ENCODE data around the gene MRTFA.
"Not testable (repeated sequence)": the region's sequence is repeated elsewhere in the genome, so short reads cannot be mapped to it uniquely, and the experiment has no call there.

Gene MRTFA

GRCh38 chr22:40636380-40637182 is at the start of gene MRTFA:
TSS of gene MRTFA (minus strand) at chr22:40636719.
- DNase-seq: peak; percentile 98 to 99

DNA sequence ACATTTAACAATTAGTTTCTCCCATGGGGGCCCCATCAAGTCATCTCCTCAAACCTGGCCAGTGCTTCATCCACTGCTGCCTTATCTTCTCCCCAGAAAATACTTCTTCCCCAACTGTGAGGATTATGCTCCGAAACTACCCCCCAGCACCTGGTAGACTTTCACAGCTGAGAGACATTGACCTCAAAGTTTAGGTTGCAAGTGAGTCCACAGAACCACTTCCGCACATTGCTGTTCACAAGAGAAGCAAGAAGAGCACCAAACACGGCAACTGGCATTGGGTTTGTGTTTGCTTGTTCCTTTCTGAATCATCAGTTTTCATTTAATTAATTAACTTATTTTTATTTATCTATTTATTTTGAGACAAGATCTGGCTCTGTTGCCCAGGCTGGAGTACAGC is 48.9 kb upstream of the MRTFA start:
- no peak for DNase-seq

DNA sequence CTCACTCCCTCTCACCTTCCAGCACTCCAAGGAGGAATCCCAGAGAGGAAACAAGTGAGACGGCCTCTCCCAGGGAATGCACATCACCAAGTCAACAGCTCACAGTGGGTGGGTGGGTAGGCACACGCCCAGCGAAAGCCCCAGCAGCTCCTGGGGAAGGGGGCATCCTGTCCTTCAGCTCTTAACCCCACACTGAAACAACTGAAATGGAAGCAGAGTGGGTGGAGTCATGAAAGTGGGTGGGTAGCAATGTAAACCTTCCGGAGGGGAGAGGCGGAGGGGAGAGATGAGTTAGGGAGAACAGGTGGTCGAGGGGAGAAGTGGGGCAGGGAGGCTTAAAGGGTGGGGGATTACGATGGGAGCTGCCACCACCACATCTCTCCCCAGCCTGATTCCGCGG is 48.2 kb upstream of the MRTFA start:
- no peak for DNase-seq

GRCh38 chr22:40681451-40681850 is 44.9 kb upstream of the MRTFA start:
- DNase-seq: no peak

DNA sequence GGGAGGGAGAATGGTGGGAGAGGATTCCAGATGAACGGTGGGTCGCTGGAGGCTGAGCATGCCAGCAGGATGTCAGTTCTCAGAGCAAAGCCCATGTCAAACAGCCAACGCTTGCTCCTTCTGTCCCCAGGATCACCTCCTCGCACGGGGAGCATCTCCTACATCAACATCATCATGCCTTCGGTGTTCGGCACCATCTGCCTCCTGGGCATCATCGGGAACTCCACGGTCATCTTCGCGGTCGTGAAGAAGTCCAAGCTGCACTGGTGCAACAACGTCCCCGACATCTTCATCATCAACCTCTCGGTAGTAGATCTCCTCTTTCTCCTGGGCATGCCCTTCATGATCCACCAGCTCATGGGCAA is 44.3 kb upstream of the MRTFA start:
- no peak for DNase-seq

GRCh38 chr22:40679964-40680818 is 43.7 kb upstream of the MRTFA start:
- peak in 1 of 2 experiments; percentile 19 for DNase-seq

DNA sequence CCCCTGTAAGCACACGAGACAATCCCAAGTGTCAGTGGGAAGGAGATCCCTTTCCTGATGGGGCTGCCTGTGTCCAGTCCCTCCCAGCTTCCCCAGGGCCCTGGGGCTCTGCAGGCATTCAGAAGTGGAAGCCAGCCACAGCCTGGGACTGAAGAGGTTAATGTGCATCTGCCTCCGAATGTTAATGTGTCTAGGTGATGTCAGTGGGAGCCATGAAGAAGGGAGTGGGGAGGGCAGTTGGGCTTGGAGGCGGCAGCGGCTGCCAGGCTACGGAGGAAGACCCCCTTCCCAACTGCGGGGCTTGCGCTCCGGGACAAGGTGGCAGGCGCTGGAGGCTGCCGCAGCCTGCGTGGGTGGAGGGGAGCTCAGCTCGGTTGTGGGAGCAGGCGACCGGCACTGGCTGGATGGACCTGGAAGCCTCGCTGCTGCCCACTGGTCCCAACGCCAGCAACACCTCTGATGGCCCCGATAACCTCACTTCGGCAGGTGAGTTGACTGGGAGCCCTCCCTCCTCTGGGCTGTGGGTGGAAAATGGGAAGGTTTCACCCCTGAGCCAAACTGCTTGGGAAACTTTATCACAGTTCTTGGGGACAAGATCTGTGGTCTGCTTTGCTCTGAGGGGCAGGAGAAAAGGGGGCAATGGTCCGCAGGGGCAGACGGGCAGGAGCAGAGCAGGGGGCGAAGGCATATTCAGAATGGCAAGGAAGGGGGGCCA is 42.9 kb upstream of the MRTFA start, which contains the start of gene MCHR1:
TSS of gene MCHR1 (plus strand) at position 236 of the 715 bp plus-strand sequence. CDS start at position 405, 169 bp downstream.
- no peak for DNase-seq

DNA sequence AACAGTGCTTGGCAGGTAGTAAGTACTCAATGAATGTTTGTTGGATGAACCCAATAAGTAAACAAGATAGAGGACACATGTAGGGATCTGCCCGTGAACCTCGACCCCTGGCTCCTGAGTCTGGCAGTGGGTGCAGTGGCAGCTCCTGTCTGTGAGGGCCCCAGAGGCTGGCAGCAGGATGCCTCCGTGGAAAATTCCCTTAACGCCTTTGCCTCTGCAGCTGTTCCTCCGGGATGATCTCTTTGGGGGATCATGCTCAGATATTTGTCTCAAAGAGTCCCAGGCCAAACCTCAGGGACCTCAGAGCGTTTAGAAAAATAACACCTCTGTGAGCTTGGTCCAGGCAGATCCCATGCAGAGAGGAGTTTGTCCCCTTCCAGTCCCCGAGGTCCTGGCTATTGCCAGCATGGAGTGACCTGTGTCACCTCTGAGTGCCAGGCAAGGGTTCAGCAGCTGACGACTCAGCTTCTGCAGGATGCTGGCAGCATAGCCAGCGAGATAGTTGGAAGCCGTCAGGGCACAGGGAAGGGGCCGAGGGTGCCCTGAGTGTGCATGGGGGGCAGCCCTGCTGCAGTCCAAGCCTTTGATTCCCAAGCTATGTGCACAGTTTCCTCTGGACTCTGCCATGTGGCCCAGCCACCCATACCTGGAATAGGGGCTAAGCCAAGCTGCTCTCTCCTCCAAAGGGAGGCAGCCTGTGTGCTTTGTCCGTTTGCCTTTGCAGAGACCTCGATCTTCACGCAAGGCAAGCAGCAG is 42.2 kb upstream of the MRTFA start:
- no peak for DNase-seq

DNA sequence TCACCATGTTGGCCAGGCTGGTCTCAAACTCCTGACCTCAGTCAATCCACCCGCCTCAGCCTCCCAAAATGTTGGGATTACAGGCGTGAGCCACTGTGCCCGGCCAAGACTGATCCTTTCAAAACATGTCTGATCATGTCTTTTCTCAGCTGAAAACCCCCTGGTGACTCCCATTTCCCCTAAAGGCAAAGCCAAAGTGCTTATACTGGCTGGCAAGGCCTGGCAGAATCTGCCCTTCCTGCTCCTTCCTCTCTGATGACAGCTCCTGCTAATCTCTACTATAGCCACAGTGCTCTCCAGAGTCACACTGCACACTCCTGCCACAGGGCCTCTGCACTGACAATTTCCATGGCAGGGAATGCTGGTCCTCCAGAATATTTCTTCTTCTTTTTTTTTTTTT is 40.1 kb upstream of the MRTFA start:
- DNase-seq: no peak

- not testable (repeated sequence) for DNase-seq
Observed at GRCh38 chr22:40676166-40676565, 39.6 kb upstream of the MRTFA start.

GRCh38 chr22:40674274-40674673 is 37.8 kb upstream of the MRTFA start:
- no peak for DNase-seq

DNA sequence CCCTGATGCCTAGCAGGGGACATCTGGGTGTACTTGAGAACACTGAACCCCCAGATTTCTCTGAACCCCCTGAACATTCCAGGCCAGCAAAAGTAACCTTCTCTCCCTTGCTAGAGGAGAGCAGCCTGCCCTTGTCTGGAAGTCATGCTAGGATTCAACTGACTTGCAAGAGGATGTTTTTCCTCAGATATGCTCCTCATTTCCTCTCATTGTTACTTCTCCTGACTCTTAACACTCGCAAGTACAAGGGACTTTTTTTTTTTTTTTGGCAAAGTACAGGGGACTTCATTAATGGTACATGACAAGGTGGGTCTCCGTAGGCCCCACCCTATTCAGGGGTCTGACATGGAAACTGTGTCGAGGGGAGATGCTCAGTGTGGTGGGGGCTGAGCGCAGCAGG is 36.5 kb upstream of the MRTFA start:
- DNase-seq: no peak

DNA sequence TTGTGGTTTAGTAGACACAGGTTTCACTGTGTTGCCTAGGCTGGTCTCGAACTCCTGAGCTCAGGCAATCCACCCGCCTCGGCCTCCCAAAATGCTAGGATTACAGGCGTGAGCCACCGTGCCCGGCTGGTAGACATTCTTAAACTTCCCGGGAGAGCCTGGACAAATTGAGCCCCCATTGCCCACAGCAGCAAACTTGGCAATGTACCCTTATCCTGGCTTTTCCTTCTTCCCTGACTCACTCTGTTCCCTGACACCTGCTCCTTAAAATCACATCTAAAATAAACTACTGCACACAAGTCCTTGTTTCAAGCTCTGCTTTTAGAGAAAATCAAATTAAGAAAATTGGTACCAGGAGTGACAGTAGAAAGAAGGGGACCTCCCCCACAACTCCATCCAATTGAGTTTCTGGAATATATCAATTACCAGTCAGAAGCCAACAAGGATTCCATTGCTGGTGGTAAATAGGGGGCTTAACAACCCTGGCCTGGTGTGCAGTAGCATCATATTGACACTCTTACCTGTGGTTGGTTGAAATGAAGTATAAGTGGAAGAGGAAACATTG is 35.4 kb upstream of the MRTFA start:
- DNase-seq: no peak

GRCh38 chr22:40671369-40671768 is 34.9 kb upstream of the MRTFA start:
- DNase-seq: no peak

- no peak for DNase-seq
Observed at GRCh38 chr22:40670058-40670457, 33.5 kb upstream of the MRTFA start.

- no peak for DNase-seq
Observed at GRCh38 chr22:40668611-40669411, 32.3 kb upstream of the MRTFA start.

DNA sequence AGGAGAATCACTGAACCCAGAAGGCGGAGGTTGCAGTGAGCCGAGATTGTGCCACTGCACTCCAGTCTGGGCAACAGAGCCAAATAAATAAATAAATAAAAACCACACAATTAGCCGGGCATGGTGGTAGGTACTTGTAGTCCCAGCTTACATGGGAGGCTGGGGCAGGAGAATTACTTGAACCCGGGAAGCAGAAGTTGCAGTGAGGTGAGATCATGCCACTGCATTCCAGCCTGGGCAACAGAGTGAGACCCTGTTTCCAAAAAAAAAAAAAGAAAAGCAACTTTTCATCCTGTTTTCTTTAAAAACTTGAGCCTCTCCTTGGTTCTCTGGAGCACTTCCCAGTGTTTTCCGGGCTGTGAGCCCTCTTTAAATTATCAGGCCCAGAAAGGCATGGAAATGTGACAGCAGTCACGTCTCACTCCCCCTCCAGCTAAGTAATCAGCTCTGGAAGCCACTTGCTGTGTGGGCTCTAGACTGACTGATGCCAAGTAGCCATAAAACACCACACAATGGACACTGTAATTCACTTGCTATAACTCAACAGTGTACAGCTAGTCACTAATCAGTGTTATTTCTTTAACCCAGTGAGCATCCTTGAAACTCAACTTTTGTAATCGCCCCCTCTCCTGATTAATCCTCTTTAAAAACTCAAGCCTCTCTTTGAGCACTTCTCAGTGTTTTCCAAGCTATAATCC is 29.8 kb upstream of the MRTFA start:
- peak; percentile 69 to 87 for DNase-seq

DNA sequence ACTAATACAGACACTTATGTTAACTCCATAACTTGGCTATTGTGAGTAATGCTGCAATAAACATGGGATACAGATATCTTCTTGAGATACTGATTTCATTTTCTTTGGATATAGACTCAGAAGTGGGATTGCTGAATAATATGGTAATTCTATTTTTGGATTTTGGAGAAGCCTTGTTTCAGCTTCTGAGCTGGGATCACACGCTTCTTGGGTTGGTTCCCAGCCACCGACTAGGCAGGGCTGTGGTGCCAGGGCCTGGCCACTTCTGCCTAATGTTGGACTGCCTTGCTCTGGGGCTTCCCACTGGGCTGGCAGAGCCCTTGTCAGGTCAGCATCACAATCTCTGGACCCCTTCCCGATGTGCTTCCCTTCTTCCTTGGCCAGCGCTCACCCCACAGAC is 28.8 kb upstream of the MRTFA start:
- peak; percentile 78 to 93 for DNase-seq

GRCh38 chr22:40661671-40662070 is 25.2 kb upstream of the MRTFA start:
- peak in 1 of 2 experiments; percentile 23 for DNase-seq

GRCh38 chr22:40660730-40661129 is 24.2 kb upstream of the MRTFA start:
- no peak for DNase-seq

DNA sequence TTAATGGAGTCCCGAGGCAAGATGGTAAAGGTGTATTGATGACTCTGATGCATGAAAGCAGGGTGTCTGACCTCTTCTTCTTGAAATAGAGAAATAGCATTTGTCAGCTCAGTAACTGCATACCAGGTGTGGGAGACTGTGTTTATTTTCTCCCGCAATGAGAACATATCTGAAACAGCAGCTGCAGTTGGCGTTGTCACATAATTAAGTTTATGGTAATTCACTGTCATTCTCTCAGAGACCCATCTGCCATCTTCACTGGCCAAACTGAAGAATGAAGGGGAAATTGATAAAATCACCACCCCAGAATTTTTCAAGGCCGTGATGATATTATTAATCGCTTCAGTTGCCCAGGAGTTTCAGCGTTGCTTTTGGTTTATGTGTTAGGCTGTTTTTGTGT is 22.6 kb upstream of the MRTFA start:
- peak in 1 of 2 experiments; percentile 7 for DNase-seq
